IMR-90 (cell line): ENCODE results near the gene PTPRG.

ENCODE experiments used
- CEBPB ChIP-seq: IDR thresholded peaks from 2 replicates; pipeline ENCODE4 v1.6.1; 2012; ENCODE audit warnings: low read depth, low read length, improper control_type of control experiment
- CTCF ChIP-seq: conservative IDR thresholded peaks from 2 replicates; pipeline ENCODE4 v1.5.1; 2012; ENCODE audit warnings: mild to moderate bottlenecking, low read depth, low read length, improper control_type of control experiment
- FOS ChIP-seq: fragments of 150-350 bp; IDR thresholded peaks from 2 replicates; pipeline ENCODE4 v1.6.1; 2016; ENCODE audit warnings: low read depth, low read length
- MAZ ChIP-seq: IDR thresholded peaks from 2 replicates; pipeline ENCODE4 v1.6.1; 2012; ENCODE audit warnings: low read depth, mild to moderate bottlenecking, low read length, improper control_type of control experiment, moderate library complexity, borderline replicate concordance
- MXI1 ChIP-seq: IDR thresholded peaks from 2 replicates; pipeline ENCODE4 v1.6.1; 2012; ENCODE audit warnings: low read depth, mild to moderate bottlenecking, low read length, moderate library complexity, borderline replicate concordance
- NFE2L2 ChIP-seq: fragments of 150-350 bp; IDR thresholded peaks from 2 replicates; pipeline ENCODE4 v1.6.1; 2016; ENCODE audit warnings: low read depth, mild to moderate bottlenecking, low read length
- POLR2A ChIP-seq: IDR thresholded peaks from 2 replicates; pipeline ENCODE4 v1.6.1; 2012; ENCODE audit warnings: mild to moderate bottlenecking, low read depth, low read length
- RAD21 ChIP-seq: IDR thresholded peaks from 2 replicates; pipeline ENCODE4 v1.6.1; 2012; ENCODE audit warnings: low read length, improper control_type of control experiment
- RCOR1 ChIP-seq: IDR thresholded peaks from 2 replicates; pipeline ENCODE4 v1.6.1; 2012; ENCODE audit warnings: mild to moderate bottlenecking, low read length, improper control_type of control experiment; ENCODE audit not compliant: insufficient replicate concordance
- USF2 ChIP-seq: fragments of 150-350 bp; IDR thresholded peaks from 2 replicates; pipeline ENCODE4 v1.6.1; 2017; ENCODE audit warnings: mild to moderate bottlenecking, antibody characterized with exemption, low read length, low read depth

GRCh38 chr3:61648481-61648880, 87.1 kb downstream of the PTPRG start:
- TF ChIP-seq CTCF: no peak
- no peak for TF ChIP-seq RAD21
- no peak for TF ChIP-seq CEBPB
- TF ChIP-seq RCOR1: no peak
- TF ChIP-seq POLR2A: no peak
- no peak for TF ChIP-seq USF2
- TF ChIP-seq MAZ: no peak
- no peak for TF ChIP-seq FOS
- no peak for TF ChIP-seq NFE2L2
- no peak for TF ChIP-seq MXI1
